ENCODE results near the gene HEXD.
"Not testable (repeated sequence)": the region's sequence is repeated elsewhere in the genome, so short reads cannot be mapped to it uniquely, and the experiment has no call there.

The HEXD gene

DNA sequence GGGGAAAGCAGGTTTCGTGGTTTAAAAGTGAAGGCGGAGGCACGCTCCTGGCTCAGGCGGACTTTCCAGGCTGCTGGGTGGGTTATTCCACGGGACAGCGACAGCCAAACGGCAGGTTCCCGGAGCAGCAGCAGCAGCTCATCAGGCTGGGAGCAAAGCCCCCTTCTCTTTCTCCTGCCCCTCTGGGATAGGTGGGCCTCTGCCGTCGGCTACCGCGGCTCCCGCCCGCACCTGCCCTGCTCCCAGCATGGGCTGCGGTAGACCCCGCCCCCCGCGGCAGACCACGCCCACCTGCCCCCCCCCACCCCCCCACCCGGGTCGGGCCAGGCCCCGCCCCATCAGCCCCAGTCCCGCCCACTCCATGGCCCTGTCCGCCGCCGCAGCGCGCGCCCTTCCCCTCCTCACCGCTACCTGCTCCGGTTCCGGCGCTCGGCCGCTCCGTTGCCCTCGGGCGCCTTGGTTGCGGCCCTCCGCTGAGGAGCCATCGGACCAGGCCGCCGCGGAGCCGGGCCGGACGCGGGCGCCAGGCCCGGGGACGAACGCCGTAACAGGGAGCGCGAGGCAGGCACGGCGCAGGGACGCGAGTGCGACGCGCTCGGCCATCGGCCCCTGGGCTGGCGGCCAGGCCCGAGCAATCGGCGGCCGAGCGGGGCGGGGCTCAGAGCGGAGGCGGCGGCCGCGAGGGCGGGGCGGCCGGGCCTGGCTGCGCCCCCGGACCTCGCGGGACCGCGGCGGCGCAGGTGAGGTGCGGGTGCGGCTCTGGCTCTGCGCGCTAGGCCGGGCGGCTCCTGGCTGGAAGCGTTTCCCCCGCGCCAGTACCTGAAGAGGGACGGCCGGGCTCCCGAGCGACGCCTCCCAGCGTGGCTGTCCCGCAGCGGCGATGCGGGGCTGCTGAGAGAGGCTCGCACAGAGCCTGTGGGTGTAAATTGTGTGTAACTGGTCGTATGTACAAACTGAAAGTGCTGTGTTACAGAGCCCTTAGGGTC is at the start of gene HEXD, which contains the start of gene OGFOD3:
TSS of gene HEXD (plus strand) at position 347 of the 986 bp plus-strand sequence. CDS start 1,453 bp downstream, outside the sequence.
TSS of gene OGFOD3 (minus strand) at position 586 of the 986 bp plus-strand sequence. CDS start at position 485, 101 bp downstream.
- peak; percentile 87 for DNase-seq

DNA sequence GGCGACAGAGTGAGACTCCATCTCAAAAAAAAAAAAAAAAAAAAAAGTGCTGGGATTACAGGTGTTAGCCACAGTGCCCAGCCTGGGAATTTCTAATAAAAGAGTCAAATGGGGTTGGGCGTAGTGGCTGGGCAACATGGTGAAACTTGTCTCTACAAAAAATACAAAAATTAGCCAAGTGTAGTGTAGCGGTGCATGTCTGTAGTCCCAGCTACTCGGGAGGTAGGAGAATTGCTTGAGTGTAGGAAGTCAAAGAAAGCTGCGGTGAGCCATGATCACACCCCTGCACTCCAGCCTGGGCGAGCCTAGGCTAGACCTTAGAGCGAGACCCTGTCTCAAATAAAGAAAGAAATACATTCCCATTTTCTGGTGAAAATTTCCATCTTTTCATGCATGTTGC is 48.9 kb upstream of the HEXD start:
- DNase-seq = no peak

DNA sequence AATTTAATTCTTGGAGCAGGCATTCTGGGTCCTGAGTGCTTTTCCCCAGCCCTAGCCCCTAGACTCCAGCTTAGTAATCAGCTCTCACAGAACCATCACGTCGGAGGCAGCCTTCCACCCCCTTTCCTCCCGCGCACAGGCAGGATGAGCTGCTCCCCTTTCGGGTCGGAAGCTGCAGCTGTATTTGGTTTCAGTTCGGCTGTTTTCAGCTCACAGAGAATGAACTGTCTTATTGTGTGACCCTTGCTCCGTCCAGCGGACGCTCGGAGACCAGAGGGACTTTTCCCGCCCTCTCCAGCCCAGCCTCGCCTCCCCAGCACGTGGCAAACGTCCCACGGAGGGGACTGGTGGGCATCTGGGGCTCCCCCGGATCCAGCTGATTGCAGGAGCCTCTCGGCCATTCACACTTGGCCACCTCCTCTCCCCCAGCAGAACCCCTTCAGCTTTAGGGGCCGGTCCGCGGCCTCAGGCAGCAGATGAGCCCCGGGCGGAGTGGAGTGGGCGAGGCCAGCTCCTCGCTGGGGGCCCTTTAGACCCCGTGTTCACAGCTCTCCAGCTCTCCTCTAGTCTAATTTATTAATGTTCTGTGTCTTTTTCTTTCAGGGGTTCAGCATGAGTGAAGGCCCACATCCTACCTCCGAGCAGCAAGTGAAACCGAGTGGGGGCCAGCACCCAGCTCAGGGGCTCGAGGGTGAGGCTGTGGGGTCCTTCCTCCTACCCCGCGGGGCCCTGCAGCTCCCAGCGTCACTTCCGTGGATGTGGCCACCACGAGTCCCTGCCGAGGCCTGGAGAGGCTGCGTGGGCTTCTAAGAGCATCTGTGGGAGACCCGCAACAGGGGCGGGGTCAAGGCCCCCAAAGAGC is 47.4 kb upstream of the HEXD start:
- no peak for DNase-seq

DNA sequence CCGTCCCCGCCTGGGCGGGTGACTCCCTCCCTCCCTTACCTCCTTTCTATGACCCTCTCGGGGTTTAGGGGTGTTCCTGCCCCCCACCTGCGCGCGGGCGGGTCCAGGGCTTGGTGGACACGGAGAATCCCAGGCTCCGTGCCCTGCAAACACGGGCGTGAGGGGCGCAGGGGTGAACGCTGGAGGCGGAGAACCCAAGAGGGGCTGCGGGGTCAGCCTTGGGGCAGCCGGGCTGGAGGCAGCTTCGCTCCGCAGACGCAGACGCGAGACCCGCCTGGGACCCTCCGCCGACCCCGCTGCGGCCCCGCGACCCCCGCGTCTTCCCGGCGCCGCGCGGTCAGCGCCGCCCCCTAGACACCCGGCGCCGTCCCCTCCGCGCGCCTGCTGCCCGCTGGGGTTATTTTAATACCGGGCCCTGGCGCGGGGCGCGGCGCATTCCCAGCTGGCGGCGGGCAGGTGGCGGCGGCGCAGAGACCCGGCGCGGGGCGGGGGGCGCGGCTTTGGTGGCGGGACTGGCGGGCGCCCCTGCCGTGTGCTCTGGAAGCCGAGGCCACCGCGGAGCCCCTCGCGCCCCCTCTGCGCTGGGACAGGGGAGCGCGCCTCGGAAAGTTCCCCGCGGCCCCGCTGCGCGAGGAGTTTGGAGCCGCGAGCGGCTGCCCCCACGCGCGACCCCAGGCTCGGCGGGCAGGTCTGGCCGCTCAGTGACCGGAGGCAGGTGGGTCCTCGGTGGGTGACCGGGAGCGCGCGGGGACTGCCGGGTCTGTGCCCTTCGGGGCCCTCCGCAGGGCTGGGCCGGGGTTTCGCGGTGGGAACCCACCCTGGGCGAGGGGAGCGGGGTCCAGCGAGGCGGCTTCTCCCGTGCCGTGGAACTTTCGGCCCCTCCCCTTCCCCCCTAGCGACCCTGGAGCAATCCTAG is 46.6 kb upstream of the HEXD start, which contains the start of gene UTS2R:
TSS of gene UTS2R (plus strand) at position 433 of the 916 bp plus-strand sequence. CDS start 2,560 bp downstream, outside the sequence.
- no peak for DNase-seq

DNA sequence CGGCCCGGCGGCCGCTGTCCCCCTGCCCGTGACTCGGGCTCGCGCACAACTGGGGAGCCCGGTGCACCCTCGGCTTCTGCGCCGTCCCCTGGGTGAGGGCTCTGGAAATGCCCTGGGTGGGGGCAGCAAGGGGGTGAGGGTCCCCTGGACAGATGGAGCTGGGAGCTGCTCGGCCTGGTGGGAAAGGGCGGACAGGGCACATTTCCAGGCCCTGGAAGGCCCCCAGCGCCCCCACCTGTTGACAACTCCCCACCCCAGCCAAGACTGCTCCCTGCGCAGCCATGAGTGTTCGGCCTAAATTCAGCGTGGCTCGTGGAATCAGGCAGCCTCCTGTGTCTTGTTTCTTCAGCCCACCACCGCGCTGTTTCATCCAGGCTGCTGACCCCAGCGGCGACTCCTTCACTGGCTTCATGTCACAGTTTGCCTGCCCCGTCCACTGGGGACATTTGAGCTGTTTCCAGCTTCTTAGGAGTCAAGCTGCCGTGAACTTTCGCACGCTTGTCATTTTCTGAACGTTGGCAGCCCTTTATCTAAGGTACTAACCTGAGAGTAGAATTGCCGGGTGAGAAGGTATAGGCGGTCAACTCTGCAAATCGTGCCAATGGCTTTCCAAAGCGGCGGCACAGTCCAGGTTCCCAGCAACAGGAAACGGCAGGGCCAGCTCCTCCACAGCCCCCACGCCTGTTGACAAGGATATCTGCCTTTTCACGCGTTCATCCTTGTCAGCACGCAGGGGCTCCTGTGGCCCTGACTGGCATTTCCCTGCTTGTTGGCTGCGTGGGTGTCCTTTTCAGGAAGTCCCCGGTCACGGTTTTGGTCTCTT is 45.7 kb upstream of the HEXD start:
- no peak for DNase-seq

DNA sequence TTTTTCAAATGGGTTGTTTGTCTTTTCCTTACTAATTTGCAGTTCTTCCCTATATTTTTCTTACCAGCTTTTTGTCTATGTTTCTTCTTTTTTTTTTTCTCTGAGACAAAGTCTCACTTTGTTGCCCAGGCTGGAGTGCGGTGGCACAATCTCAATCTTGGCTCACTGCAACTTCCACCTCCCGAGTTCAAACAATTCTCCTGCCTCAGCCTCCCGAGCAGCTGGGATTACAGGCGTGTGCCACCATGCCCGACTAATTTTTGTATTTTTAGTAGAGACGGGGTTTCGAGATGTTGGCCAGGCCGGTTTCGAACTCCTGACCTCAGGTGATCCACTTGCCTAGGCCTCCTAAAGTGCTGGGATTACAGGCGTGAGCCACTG is 45.1 kb upstream of the HEXD start:
- DNase-seq = not testable (repeated sequence)

DNA sequence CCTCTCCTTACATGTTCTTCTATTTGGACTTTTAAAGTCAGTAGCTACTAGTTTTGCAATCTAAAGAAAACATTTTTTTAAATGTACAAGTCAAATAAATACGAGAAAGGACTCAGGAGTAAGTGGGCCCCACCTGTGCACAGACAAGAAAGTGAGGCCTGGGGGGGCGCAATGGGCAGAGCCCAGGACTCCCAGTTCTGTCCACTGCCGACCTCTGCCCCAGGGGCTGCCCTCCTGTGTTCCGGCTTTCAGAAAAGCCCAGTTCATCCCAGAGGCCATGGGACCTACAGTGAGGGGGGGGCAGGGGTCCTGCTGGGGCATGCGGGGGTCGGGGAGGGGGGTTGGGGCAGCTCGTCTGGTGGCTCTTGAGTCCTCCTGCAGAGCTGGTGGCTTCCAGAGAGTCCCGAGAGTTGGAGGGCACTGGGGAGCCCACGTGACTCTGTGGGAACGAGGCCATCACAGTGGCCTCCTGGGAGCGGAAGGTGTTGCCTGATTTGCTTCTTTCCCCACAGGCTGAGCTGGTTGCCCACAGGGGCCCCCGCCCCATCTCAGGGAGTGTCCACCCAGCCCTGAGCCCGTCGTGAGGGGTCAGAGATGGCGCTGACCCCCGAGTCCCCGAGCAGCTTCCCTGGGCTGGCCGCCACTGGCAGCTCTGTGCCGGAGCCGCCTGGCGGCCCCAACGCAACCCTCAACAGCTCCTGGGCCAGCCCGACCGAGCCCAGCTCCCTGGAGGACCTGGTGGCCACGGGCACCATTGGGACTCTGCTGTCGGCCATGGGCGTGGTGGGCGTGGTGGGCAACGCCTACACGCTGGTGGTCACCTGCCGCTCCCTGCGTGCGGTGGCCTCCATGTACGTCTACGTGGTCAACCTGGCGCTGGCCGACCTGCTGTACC is 44.2 kb upstream of the HEXD start:
- DNase-seq = no peak

DNA sequence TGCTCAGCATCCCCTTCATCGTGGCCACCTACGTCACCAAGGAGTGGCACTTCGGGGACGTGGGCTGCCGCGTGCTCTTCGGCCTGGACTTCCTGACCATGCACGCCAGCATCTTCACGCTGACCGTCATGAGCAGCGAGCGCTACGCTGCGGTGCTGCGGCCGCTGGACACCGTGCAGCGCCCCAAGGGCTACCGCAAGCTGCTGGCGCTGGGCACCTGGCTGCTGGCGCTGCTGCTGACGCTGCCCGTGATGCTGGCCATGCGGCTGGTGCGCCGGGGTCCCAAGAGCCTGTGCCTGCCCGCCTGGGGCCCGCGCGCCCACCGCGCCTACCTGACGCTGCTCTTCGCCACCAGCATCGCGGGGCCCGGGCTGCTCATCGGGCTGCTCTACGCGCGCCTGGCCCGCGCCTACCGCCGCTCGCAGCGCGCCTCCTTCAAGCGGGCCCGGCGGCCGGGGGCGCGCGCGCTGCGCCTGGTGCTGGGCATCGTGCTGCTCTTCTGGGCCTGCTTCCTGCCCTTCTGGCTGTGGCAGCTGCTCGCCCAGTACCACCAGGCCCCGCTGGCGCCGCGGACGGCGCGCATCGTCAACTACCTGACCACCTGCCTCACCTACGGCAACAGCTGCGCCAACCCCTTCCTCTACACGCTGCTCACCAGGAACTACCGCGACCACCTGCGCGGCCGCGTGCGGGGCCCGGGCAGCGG is 43.4 kb upstream of the HEXD start:
- no peak for DNase-seq

DNA sequence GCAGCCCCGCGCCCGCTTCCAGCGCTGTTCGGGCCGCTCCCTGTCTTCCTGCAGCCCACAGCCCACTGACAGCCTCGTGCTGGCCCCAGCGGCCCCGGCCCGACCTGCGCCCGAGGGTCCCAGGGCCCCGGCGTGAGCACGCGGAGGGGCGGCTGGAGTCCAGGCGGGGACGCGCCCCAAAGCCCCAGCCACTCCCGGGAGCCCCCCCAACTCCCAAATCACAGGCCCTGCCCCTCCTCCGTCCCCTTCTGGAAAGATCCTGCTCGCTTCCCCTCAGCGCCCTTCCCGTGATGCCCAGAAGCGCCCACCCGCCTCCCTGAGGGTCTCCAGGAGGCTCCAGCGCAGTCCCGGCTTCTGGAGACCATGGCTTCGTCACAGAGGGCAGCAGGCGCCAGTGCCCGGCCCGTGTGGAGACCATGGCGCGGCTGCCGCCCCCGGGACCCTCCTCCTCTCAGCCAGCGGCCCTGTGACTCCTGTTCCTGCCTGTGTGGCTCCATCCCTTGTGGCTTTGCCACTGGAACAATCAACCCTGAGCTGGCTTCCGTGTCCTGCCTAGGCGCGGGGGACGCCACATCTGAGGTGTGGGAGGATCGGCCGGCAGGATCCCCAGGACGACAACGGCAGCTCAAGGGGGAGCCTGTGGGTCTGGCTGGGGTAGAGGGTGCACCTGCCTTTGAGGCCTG is 42.6 kb upstream of the HEXD start:
- no peak for DNase-seq

DNA sequence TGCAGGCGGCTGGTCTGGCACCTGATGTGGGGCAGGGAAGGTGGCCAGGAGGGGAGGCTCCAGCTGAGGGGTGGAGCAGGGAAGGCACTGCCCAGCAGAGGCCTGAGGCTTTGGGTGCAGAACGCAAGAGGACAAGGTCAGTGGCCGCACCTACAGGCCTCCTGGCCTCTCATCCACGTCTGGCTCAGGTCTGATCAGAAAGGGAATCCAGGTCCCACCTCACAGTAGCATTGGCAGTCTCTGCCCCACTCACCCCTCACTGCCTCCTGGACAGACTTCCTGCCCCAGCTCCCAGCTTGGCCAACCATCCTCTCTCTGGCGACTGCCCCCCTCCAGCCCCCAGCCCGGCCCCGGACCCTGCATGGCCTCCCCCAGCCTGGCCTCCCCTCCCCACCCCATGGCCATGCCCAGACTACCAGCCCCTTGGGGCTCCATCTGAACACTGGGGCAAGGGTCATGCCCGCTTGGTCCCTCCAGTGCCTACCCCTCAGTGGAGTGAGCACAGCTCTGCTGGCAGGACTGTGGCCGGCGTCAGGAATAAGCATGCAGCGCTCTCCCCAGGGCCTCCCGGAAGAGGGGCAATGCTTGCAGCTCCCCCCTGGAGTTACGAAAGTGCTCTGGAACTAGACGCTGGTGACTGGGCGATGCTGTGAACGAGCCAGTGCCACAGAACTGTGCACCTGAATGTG is 42.0 kb upstream of the HEXD start:
- DNase-seq = no peak

DNA sequence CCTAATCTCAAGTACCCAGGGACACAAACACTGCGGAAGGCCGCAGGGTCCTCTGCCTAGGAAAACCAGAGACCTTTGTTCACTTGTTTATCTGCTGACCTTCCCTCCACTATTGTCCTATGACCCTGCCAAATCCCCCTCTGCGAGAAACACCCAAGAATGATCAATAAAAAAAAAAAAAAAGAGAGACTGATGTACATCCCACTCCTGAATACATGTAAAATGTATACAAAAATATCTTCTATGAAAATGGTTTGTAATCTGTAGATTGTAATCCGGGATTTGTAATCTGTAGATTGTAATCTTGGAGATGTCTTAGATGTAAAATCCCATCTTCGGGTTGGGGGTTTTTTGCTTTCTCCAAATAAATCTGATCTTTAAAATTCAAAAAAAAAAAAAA is 40.9 kb upstream of the HEXD start:
- DNase-seq = not testable (repeated sequence)

DNA sequence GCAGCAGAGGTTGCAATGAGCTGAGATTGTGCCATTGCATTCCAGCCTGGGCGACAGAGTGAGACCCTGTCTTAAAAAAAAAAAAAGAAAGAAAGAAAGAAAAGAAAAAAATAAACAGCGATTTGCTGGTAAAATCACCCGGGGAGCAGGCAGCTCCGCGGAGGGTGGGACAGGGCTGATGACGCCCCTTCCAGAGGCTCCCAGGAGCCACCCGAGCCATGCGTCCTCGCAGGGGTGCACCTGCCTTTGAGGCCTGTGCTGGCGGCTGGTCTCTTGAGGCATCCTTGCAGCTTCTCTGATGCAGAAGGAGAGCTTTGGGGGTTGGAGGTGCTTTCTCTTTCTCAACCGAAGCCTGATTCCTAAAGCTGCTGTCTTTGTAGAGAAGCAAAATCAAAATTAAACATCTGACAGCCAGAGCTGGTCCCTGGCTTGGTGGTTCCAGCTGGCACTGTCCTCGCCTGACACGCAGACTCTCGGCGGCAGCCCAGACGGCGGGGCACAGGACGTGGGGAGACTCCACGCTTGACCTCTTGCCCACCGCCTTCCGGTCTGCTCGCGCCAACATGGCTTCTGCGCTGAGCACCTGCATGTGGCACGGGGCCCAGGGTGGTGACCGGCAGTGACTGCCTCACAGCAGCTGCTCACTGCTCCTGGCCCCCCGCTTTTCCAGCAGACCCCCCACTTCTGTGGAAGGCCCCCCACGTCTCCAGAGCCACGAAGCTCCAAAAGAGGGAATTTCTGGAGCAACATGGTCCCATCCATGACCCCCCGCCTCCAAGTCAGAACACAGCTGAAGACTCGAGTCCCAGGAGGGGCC is 40.0 kb upstream of the HEXD start:
- DNase-seq = no peak

DNA sequence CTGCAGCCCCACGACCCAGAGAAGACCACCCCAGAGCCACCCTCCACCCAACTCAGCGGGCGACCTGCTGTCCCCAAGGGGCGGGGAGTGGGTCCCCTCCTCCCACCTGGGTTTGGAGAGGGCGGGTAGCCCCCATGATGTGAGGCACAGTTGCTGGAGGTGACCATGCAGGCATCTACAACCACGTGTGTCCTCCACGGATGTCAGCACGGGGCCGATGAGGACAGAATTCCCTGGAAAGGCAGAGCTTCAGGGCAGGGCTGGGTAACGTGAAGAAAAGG is 39.5 kb upstream of the HEXD start:
- no peak for DNase-seq

DNA sequence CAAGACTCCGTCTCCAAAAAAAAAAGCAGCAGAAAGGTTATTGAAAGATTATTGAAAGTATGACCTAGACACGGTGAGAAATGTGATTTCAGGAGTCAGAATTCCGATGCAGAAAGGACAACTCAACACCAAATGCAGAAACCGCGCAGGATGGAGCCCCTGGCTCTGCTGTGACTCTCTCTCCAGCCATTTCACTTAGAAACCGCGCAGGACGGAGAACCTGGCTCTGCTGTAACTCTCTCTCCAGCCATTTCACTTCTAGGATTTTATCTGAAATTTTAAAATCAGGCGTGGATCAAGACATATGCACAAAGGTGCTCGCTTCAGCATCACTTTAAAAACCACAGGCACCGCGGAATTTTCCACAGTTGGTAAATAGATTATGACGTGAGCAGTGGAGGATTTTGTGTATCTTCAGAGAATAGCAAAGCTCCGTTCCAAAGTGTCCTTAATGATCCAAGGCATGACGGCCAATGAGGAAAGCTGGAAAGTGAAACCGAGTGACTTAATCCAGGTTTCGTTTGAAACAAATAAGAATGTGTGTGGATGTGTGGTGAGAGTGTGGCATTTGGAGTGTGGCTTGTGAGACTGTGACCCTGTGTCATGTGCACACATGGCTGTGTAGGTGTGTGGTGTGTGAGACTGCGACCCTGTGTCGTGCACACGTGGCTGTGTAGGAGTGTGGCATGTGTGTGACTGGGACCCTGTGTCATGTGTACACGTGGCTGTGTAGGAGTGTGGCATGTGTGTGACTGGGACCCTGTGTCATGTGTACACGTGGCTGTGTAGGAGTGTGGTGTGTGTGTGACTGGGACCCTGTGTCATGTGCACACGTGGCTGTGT is 37.1 kb upstream of the HEXD start:
- DNase-seq = no peak

DNA sequence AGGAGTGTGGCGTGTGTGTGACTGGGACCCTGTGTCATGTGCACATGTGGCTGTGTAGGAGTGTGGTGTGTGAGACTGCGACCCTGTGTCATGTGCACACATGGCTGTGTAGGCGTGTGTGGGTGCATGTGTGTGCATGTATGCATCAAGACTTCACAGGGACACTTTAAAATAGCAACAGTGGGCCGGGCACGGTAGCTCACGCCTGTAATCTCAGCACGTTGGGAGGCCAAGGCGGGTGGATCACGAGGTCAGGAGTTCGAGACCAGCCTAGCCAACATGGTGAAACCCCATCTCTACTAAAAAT is 36.5 kb upstream of the HEXD start:
- DNase-seq = not testable (repeated sequence)

DNA sequence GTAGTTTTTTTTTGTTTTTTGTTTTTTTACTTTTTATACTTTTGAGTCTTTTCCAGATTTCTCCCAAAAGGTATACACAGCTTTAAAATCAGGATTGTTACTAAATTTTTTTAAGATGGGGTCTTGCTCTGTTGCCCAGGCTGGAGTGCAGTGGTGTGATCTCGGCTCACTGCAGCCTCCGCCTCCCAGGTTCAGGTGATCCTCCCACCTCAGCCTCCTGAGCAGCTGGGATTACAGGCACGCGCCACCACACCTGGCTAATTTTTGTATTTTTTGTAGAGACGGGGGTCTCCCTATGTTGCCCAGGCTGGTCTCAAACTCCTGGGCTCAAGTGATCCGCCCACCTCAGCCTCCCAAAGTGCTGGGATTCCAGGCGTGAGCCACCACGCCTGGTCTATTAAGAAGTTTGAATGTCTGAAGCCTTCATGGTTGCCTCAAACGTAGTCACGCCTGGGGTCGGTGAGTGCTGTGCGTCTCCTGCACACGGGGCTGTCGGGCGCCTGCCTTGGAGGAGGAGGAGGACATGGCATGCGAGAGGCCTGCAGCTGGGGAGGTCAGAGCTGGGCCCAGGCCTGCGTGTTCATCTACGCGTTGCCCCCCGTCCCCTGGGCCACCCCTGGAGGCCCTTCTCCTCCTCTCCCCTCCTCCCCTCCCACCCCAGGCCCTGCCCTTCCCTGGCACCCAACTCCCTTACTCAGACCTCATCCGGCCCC is 35.8 kb upstream of the HEXD start:
- DNase-seq = not testable (repeated sequence)

Data from NCI-H2227 treated with DMSO at 0.1 percent for 48 hours (cell line).